T-helper 2 cell treated with Interferon-gamma antibody and Interleukin-4, amounts not matched to agents 5 μg/mL and 100 μg/mL, for 36 hours (primary cell): Measurements from ENCODE around the gene CPXM2.

Source experiments
- DNase-seq: peaks from one replicate; pipeline ENCODE4 v3.0.0; 2021; ENCODE audit warnings: low spot score
- H3K27ac Mint-ChIP-seq: one replicate; pipeline ENCODE4 v1.8.0; 2021; ENCODE audit warnings: mild to moderate bottlenecking, mixed read lengths
- H3K27me3 Mint-ChIP-seq: one replicate; pipeline ENCODE4 v1.8.0; 2021; ENCODE audit warnings: low read depth, mixed read lengths
- H3K36me3 Mint-ChIP-seq: one replicate; pipeline ENCODE4 v1.8.0; 2021; ENCODE audit warnings: low read depth, mixed read lengths
- H3K4me1 Mint-ChIP-seq: one replicate; pipeline ENCODE4 v1.8.0; 2021; ENCODE audit warnings: low read depth, mixed read lengths
- H3K4me3 Mint-ChIP-seq: one replicate; pipeline ENCODE4 v1.8.0; 2022; ENCODE audit warnings: mild to moderate bottlenecking, moderate library complexity, mixed read lengths
- H3K9me3 Mint-ChIP-seq: one replicate; pipeline ENCODE4 v1.8.0; 2021; ENCODE audit warnings: mixed read lengths

The CPXM2 gene

GRCh38 chr10:123761666-123762230 lies 129.9 kb downstream of the CPXM2 start:
- Mint-ChIP-seq H3K36me3 (no peaks in the 10 kb centered on the region), H3K4me3 (no peak overlapping the region), H3K9me3 (no peaks in the 10 kb centered on the region), H3K4me1 (no peaks in the 10 kb centered on the region), H3K27ac (no peak overlapping the region), H3K27me3 (peaks cover 4% of the 10 kb centered on the region)
- no peak for DNase-seq

GRCh38 chr10:123761038-123761428 lies 130.6 kb downstream of the CPXM2 start:
- H3K4me1 Mint-ChIP-seq, result no peaks in the 10 kb centered on the region
- no peaks in the 10 kb centered on the region for H3K36me3 Mint-ChIP-seq
- H3K4me3 Mint-ChIP-seq, result no peak overlapping the region
- peaks cover 4% of the 10 kb centered on the region for H3K27me3 Mint-ChIP-seq
- no peaks in the 10 kb centered on the region for H3K9me3 Mint-ChIP-seq
- DNase-seq, result no peak
- H3K27ac Mint-ChIP-seq, result no peak overlapping the region

- peaks cover 4% of the 10 kb centered on the region for H3K27me3 Mint-ChIP-seq
- H3K4me1 Mint-ChIP-seq, result no peaks in the 10 kb centered on the region
- H3K27ac Mint-ChIP-seq, result no peak overlapping the region
- H3K4me3 Mint-ChIP-seq, result no peak overlapping the region
- DNase-seq, result no peak
- H3K36me3 Mint-ChIP-seq, result no peaks in the 10 kb centered on the region
- no peaks in the 10 kb centered on the region for H3K9me3 Mint-ChIP-seq
Measured at GRCh38 chr10:123760356-123761037, 131.1 kb downstream of the CPXM2 start.

- no peaks in the 10 kb centered on the region for H3K36me3 Mint-ChIP-seq
- no peaks in the 10 kb centered on the region for H3K4me1 Mint-ChIP-seq
Measured at GRCh38 chr10:123759501-123760031, 132.0 kb downstream of the CPXM2 start.

GRCh38 chr10:123759041-123759440 lies 132.6 kb downstream of the CPXM2 start:
- H3K9me3 Mint-ChIP-seq, result no peaks in the 10 kb centered on the region
- H3K27ac Mint-ChIP-seq, result no peak overlapping the region
- no peaks in the 10 kb centered on the region for H3K36me3 Mint-ChIP-seq
- H3K4me3 Mint-ChIP-seq, result no peak overlapping the region
- no peak for DNase-seq
- H3K4me1 Mint-ChIP-seq, result no peaks in the 10 kb centered on the region
- H3K27me3 Mint-ChIP-seq, result peaks cover 4% of the 10 kb centered on the region

More at GRCh38 chr10:123759501-123760031, 132.0 kb downstream of the CPXM2 start:
- H3K27ac Mint-ChIP-seq, result no peak overlapping the region
- no peak overlapping the region for H3K4me3 Mint-ChIP-seq
- peaks cover 4% of the 10 kb centered on the region for H3K27me3 Mint-ChIP-seq
- DNase-seq, result no peak
- H3K9me3 Mint-ChIP-seq, result no peaks in the 10 kb centered on the region

- Mint-ChIP-seq H3K36me3 (no peaks in the 10 kb centered on the region), H3K27me3 (no peaks in the 10 kb centered on the region), H3K27ac (no peak overlapping the region), H3K9me3 (no peaks in the 10 kb centered on the region), H3K4me3 (no peak overlapping the region), H3K4me1 (no peaks in the 10 kb centered on the region)
- no peak for DNase-seq
Measured at GRCh38 chr10:123757853-123758252, 133.8 kb downstream of the CPXM2 start.

- Mint-ChIP-seq H3K36me3 (no peaks in the 10 kb centered on the region), H3K9me3 (no peaks in the 10 kb centered on the region), H3K4me1 (no peaks in the 10 kb centered on the region), H3K27me3 (no peaks in the 10 kb centered on the region), H3K27ac (no peak overlapping the region), H3K4me3 (no peak overlapping the region)
- DNase-seq, result no peak
Measured at GRCh38 chr10:123755061-123755460, 136.5 kb downstream of the CPXM2 start.

- Mint-ChIP-seq H3K27ac (no peak overlapping the region), H3K9me3 (no peaks in the 10 kb centered on the region), H3K36me3 (no peaks in the 10 kb centered on the region), H3K4me3 (no peak overlapping the region), H3K27me3 (no peaks in the 10 kb centered on the region), H3K4me1 (no peaks in the 10 kb centered on the region)
- DNase-seq, result no peak
Measured at GRCh38 chr10:123754123-123754522, 137.5 kb downstream of the CPXM2 start.

GRCh38 chr10:123751342-123752134 lies 140.1 kb downstream of the CPXM2 start:
- H3K27me3 Mint-ChIP-seq, result no peaks in the 10 kb centered on the region
- no peaks in the 10 kb centered on the region for H3K36me3 Mint-ChIP-seq
- H3K9me3 Mint-ChIP-seq, result no peaks in the 10 kb centered on the region
- no peak overlapping the region for H3K27ac Mint-ChIP-seq
- no peaks in the 10 kb centered on the region for H3K4me1 Mint-ChIP-seq
- no peak for DNase-seq
- H3K4me3 Mint-ChIP-seq, result no peak overlapping the region

- Mint-ChIP-seq H3K27ac (no peak overlapping the region), H3K9me3 (no peaks in the 10 kb centered on the region), H3K4me3 (no peak overlapping the region), H3K4me1 (no peaks in the 10 kb centered on the region), H3K27me3 (no peaks in the 10 kb centered on the region), H3K36me3 (no peaks in the 10 kb centered on the region)
- no peak for DNase-seq
Measured at GRCh38 chr10:123750901-123751300, 140.7 kb downstream of the CPXM2 start.

GRCh38 chr10:123748711-123749110 lies 142.9 kb downstream of the CPXM2 start:
- no peaks in the 10 kb centered on the region for H3K36me3 Mint-ChIP-seq
- no peak for DNase-seq
- no peaks in the 10 kb centered on the region for H3K4me1 Mint-ChIP-seq

GRCh38 chr10:123747426-123747825 lies 144.2 kb downstream of the CPXM2 start:
- no peak overlapping the region for H3K4me3 Mint-ChIP-seq
- no peaks in the 10 kb centered on the region for H3K4me1 Mint-ChIP-seq
- H3K36me3 Mint-ChIP-seq, result no peaks in the 10 kb centered on the region
- H3K27ac Mint-ChIP-seq, result no peak overlapping the region
- no peak for DNase-seq
- H3K27me3 Mint-ChIP-seq, result no peaks in the 10 kb centered on the region
- H3K9me3 Mint-ChIP-seq, result no peaks in the 10 kb centered on the region

More at GRCh38 chr10:123748711-123749110, 142.9 kb downstream of the CPXM2 start:
- Mint-ChIP-seq H3K4me3 (no peak overlapping the region), H3K27me3 (no peaks in the 10 kb centered on the region), H3K9me3 (no peaks in the 10 kb centered on the region), H3K27ac (no peak overlapping the region)

GRCh38 chr10:123746942-123747341 lies 144.7 kb downstream of the CPXM2 start:
- Mint-ChIP-seq H3K36me3 (no peaks in the 10 kb centered on the region), H3K4me1 (no peaks in the 10 kb centered on the region), H3K27me3 (no peaks in the 10 kb centered on the region), H3K4me3 (no peak overlapping the region), H3K27ac (no peak overlapping the region), H3K9me3 (no peaks in the 10 kb centered on the region)
- no peak for DNase-seq

GRCh38 chr10:123746520-123746919 lies 145.1 kb downstream of the CPXM2 start:
- no peak for DNase-seq
- Mint-ChIP-seq H3K27ac (no peak overlapping the region), H3K36me3 (no peaks in the 10 kb centered on the region), H3K4me3 (no peak overlapping the region), H3K27me3 (no peaks in the 10 kb centered on the region), H3K4me1 (no peaks in the 10 kb centered on the region), H3K9me3 (no peaks in the 10 kb centered on the region)
